ENCODE measurements around the gene SLAMF1.
"Not testable (repeated sequence)": the region's sequence is repeated elsewhere in the genome, so short reads cannot be mapped to it uniquely, and the experiment has no call there.

Gene SLAMF1

DNA sequence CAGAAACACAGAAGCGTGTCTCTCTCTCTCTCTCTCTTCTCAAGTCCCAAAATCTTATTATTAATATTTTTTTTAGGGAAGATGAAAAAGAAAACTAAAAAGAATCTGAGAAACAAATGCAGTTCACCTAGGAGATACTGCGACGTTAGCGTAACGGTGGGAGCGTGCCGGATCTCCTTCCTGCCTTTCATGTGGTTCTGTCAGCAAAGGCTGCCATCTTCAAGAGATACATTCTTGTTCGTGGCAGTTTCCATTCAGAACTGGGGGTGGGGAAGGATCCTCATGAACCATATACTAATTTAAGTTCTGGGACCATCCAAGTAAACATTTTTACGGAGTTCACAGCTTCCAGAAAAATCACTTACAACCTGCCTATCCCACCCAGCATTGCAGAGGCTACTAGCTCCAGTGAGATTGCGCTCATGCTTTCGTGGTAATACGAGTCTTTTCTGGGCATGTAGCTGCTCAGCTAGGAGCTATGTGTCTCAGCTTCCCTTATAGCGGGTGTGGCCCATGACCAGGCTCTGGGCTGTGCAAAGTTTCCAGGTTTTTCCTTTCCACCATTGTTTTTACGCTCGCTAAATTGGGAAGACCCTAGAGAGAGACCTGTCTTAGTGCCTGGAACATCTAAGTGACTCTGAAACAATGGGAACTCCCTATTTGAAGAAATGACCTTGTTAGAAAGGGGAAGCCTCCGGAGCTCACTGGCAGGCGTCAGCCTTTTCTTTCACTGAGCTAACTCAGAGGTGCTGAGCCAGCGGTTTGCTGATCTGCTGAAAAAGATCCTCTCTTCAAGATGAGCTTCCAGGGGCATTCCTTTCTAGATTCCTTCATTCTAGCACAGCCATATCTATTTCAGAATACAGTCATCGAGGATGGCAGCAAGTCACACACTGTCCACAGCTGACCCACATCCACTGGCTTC is 17.3 kb downstream of the SLAMF1 start:
- H3K79me2 ChIP-seq (ENCODE audit: low read length), result no peaks in the 10 kb centered on the region
- H3F3A ChIP-seq (ENCODE audit: insufficient read depth, low read length), result 0 out of 2 replicates have a peak, but pooled peaks cover 5% of the 10 kb centered on the region
- no peaks in the 10 kb centered on the region for H4K20me1 ChIP-seq (ENCODE audit: insufficient read depth, low read length)
- DNase-seq, result peak; percentile 78
- no peaks in the 10 kb centered on the region for H3K27me3 ChIP-seq (replicated peaks; ENCODE audit: insufficient read depth, low read length)
- H3K36me3 ChIP-seq (replicated peaks; ENCODE audit: insufficient read depth, low read length), result no peaks in the 10 kb centered on the region
- TF ChIP-seq CTCF (IDR thresholded peaks at IDR 0.05; ENCODE audit: low read length) (no peak), EZH2 (optimal IDR thresholded peaks at IDR 0.05; ENCODE audit: low read depth, low read length) (no peak), EZH2phosphoT487 (IDR thresholded peaks at IDR 0.05; ENCODE audit: low read length) (no peak)
- no peaks in the 10 kb centered on the region for H3K9me2 ChIP-seq (replicated peaks; ENCODE audit: insufficient read depth, low read length)
- H3K4me2 ChIP-seq (ENCODE audit: low read depth, low read length), result peak overlapping the region; percentile 45
- peaks cover 42% of the 10 kb centered on the region for H3K4me1 ChIP-seq (ENCODE audit: low read length)
- H2AFZ ChIP-seq (ENCODE audit: low read length), result peak overlapping the region; percentile 29
- no peak overlapping the region for H3K4me3 ChIP-seq (ENCODE audit: low read length)
- peak overlapping the region; percentile 9; the same call in 1 of the 2 replicates for H3K27ac ChIP-seq (ENCODE audit: low read length)
- H3K9me3 ChIP-seq (replicated peaks; ENCODE audit: insufficient read depth, low read length), result no peaks in the 10 kb centered on the region
- H3K9ac ChIP-seq (ENCODE audit: low read length), result no peak overlapping the region

DNA sequence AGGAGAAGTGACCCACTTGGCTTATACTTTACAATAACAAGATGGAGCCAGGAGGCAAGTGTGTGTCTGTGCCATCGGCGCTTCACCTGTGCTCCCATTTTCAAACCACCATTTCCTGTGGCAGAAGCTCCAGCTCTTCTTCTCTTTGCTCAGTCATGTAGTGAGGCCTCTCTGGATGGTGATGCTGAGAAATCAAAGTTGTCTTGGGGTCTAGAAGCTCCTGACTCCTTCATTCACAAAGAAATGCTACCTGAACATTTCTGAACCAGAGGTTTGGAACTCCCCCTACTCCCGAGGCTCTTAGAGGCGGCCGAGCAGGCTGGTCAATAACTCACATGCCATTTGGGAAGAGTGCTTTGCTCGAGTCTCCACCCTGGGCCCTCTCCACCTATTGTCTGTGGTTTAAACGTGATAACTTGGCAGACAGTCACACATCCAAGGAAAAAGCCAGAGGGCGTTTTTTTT is 18.0 kb downstream of the SLAMF1 start:
- no peaks in the 10 kb centered on the region for H3K79me2 ChIP-seq (ENCODE audit: low read length)
- H2AFZ ChIP-seq (ENCODE audit: low read length), result no peak overlapping the region
- H3K36me3 ChIP-seq (replicated peaks; ENCODE audit: insufficient read depth, low read length), result no peaks in the 10 kb centered on the region
- H3K27me3 ChIP-seq (replicated peaks; ENCODE audit: insufficient read depth, low read length), result no peaks in the 10 kb centered on the region
- no peak overlapping the region for H3K9ac ChIP-seq (ENCODE audit: low read length)
- H3K4me3 ChIP-seq (ENCODE audit: low read length), result no peak overlapping the region
- H4K20me1 ChIP-seq (ENCODE audit: insufficient read depth, low read length), result no peaks in the 10 kb centered on the region
- peaks cover 49% of the 10 kb centered on the region for H3K4me1 ChIP-seq (ENCODE audit: low read length)
- no peaks in the 10 kb centered on the region for H3K9me2 ChIP-seq (replicated peaks; ENCODE audit: insufficient read depth, low read length)
- no peaks in the 10 kb centered on the region for H3K9me3 ChIP-seq (replicated peaks; ENCODE audit: insufficient read depth, low read length)
- H3K4me2 ChIP-seq (ENCODE audit: low read depth, low read length), result no peak overlapping the region
- peaks cover 12% of the 10 kb centered on the region; the same call in 1 of the 2 replicates for H3F3A ChIP-seq (ENCODE audit: insufficient read depth, low read length)
- H3K27ac ChIP-seq (ENCODE audit: low read length), result no peak overlapping the region
- TF ChIP-seq EZH2phosphoT487 (IDR thresholded peaks at IDR 0.05; ENCODE audit: low read length) (no peak), CTCF (IDR thresholded peaks at IDR 0.05; ENCODE audit: low read length) (no peak), EZH2 (optimal IDR thresholded peaks at IDR 0.05; ENCODE audit: low read depth, low read length) (no peak)
- no peak for DNase-seq

- H4K20me1 ChIP-seq (ENCODE audit: insufficient read depth, low read length); H2AFZ ChIP-seq (ENCODE audit: low read length); H3K79me2 ChIP-seq (ENCODE audit: low read length); H3K27ac ChIP-seq (ENCODE audit: low read length); H3K9ac ChIP-seq (ENCODE audit: low read length); H3K9me2 ChIP-seq (replicated peaks; ENCODE audit: insufficient read depth, low read length); H3K9me3 ChIP-seq (replicated peaks; ENCODE audit: insufficient read depth, low read length); H3K27me3 ChIP-seq (replicated peaks; ENCODE audit: insufficient read depth, low read length); H3K4me3 ChIP-seq (ENCODE audit: low read length); H3K4me2 ChIP-seq (ENCODE audit: low read depth, low read length); H3K36me3 ChIP-seq (replicated peaks; ENCODE audit: insufficient read depth, low read length); DNase-seq: not testable (repeated sequence)
- Histone ChIP-seq H3K4me1 (ENCODE audit: low read length) (peaks cover 59% of the 10 kb centered on the region), H3F3A (ENCODE audit: insufficient read depth, low read length) (peaks cover 12% of the 10 kb centered on the region; the same call in 1 of the 2 replicates)
These were observed 19.1 kb downstream of the SLAMF1 start for GRCh38 chr1:160627677-160628289.

Data from MM.1S (cell line).